HEK293 (cell line): Measurements from ENCODE around the gene TBC1D22A.

Source experiments
- PBX3 ChIP-seq: sonication (generic); formaldehyde crosslinking; IDR thresholded peaks from 2 replicates; pipeline ENCODE4 v1.8.1; 2022; ENCODE audit warnings: mild to moderate bottlenecking, moderate library complexity, missing genetic modification reagents
- ZNF324 ChIP-seq: fragments of 450-650 bp; formaldehyde crosslinking; IDR thresholded peaks from 2 replicates; pipeline ENCODE4 v1.5.1; 2016; ENCODE audit warnings: missing biosample characterization, missing genetic modification characterization
- TF ChIP-seq, protein P1 (sequence below): fragments of 450-650 bp; formaldehyde crosslinking; IDR thresholded peaks from 2 replicates; pipeline ENCODE4 v1.5.1; 2016; ENCODE audit warnings: missing biosample characterization, missing genetic modification characterization

DNA sequence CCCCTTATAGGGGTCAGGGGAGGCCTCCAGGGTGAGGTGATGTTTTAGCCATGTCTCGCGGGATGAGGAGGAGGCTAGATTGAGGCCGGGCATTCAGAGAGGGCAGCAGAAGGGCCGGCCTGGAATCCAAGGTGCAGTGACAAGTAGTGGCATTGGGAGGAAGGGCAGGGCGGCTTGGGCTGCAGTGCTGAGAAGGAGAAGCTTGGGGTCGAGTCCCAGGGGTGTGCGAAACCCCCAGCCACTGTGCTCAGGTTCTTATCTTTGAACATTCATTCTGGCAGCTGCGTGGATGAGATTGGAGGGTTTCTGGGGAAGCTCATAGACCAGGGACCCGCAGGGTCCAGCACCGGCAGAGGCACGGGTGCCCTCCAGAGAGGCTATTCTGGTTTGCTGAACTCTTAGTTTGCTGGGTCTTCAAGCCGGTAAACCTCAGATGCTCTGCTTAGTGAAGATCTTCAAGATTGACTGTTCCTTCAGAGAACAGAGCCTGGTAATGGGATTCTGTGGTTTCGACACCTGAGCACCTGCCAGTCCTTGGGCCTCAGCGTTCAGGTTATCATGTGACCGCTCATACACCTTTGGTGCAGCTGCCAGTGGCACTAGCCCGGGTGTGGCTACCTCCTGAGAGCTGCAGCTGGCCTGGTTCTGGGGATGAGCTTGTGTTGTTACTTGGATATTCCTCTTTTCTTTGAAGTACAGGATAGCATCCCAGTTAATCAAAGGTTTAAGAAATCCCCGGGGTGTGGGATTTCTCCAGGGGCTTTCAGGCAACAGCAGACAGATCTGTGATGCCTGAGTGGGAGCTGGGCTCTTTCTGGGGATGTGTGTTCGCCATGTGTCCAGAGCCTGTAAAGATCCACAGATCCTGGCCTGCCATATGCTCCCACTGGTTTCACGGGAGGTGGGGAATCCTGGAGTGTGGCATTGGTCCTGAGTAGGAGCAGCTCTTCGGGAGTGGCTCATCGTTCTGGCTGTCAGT is 152.8 kb downstream of the TBC1D22A start:
- TF ChIP-seq PBX3 (CRISPR knock-in tag) (no peak), ZNF324 (tag by site-specific recombination) (no peak)
- TF ChIP-seq, protein P1, sequence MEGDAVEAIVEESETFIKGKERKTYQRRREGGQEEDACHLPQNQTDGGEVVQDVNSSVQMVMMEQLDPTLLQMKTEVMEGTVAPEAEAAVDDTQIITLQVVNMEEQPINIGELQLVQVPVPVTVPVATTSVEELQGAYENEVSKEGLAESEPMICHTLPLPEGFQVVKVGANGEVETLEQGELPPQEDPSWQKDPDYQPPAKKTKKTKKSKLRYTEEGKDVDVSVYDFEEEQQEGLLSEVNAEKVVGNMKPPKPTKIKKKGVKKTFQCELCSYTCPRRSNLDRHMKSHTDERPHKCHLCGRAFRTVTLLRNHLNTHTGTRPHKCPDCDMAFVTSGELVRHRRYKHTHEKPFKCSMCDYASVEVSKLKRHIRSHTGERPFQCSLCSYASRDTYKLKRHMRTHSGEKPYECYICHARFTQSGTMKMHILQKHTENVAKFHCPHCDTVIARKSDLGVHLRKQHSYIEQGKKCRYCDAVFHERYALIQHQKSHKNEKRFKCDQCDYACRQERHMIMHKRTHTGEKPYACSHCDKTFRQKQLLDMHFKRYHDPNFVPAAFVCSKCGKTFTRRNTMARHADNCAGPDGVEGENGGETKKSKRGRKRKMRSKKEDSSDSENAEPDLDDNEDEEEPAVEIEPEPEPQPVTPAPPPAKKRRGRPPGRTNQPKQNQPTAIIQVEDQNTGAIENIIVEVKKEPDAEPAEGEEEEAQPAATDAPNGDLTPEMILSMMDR (tag by site-specific recombination) = no peak
